T-helper 1 cell treated with Interleukin-12 subunit alpha and Interleukin-12 subunit beta and Interleukin-4 antibody, amounts not matched to agents 30 μg/mL and 1 μg/mL, for 36 hours (primary cell): Measurements from ENCODE around the gene PCDHAC2.

ENCODE experiments used
- H3K27ac Mint-ChIP-seq: one replicate; pipeline ENCODE4 v1.8.0; 2021; ENCODE audit warnings: mild to moderate bottlenecking, mixed read lengths
- H3K27me3 Mint-ChIP-seq: one replicate; pipeline ENCODE4 v1.8.0; 2021; ENCODE audit warnings: low read depth, mixed read lengths
- H3K36me3 Mint-ChIP-seq: one replicate; pipeline ENCODE4 v1.8.0; 2021; ENCODE audit warnings: low read depth, mixed read lengths
- H3K4me1 Mint-ChIP-seq: one replicate; pipeline ENCODE4 v1.8.0; 2021; ENCODE audit warnings: low read depth, mixed read lengths
- H3K4me3 Mint-ChIP-seq: one replicate; pipeline ENCODE4 v1.8.0; 2021; ENCODE audit warnings: mild to moderate bottlenecking, moderate library complexity, mixed read lengths
- H3K9me3 Mint-ChIP-seq: one replicate; pipeline ENCODE4 v1.8.0; 2021; ENCODE audit warnings: mixed read lengths

Gene PCDHAC2

GRCh38 chr5:141001844-141002604 lies 35.7 kb downstream of the PCDHAC2 start:
- Mint-ChIP-seq H3K27ac (no peak overlapping the region), H3K27me3 (peaks cover 14% of the 10 kb centered on the region), H3K36me3 (no peaks in the 10 kb centered on the region), H3K9me3 (peaks cover 3% of the 10 kb centered on the region), H3K4me3 (no peak overlapping the region), H3K4me1 (no peaks in the 10 kb centered on the region)

DNA sequence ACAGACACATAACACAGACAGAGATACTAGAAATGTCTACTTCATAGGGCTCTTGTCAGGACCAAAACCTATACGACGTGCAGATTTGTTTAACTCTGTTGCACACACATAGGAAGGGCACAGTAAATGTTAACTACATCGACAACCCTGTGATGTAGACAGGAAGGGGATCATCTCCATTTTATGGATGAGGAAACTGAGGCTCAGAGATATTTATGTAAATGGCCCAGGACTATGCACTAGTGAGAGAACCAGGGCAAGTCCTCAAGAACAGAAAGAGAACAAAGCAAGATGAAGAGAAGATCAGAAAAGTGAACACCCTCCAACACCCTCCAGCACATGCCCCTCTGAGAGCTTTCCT lies 36.3 kb downstream of the PCDHAC2 start:
- Mint-ChIP-seq H3K36me3 (no peaks in the 10 kb centered on the region), H3K4me3 (no peak overlapping the region), H3K4me1 (no peaks in the 10 kb centered on the region), H3K27me3 (peaks cover 14% of the 10 kb centered on the region), H3K27ac (no peak overlapping the region), H3K9me3 (peaks cover 3% of the 10 kb centered on the region)

DNA sequence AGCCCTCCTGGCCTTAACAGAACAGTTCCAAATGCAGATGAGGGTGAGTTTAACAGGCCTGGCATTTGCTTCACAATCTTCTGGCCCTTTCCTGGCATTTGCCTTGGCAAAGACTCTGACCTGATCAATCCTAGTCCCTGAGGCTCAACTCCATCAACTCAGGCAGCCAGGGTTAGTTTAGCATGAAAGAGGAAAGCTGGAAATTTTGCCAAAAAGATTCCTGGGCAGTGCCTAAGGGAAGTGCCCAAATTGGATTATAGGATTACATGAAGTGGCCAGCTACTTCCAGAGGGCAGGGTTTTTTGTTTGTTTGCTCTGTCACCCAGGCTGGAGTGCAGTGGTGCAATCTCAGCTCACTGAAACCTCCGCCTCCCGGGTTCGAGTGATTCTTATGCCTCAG lies 36.8 kb downstream of the PCDHAC2 start:
- Mint-ChIP-seq H3K4me3 (no peak overlapping the region), H3K9me3 (peaks cover 3% of the 10 kb centered on the region), H3K27me3 (peaks cover 14% of the 10 kb centered on the region), H3K4me1 (no peaks in the 10 kb centered on the region), H3K36me3 (no peaks in the 10 kb centered on the region), H3K27ac (no peak overlapping the region)

- Mint-ChIP-seq H3K27ac (no peak overlapping the region), H3K4me3 (no peak overlapping the region), H3K27me3 (peaks cover 14% of the 10 kb centered on the region), H3K36me3 (no peaks in the 10 kb centered on the region), H3K4me1 (no peaks in the 10 kb centered on the region), H3K9me3 (peaks cover 3% of the 10 kb centered on the region)
Observed at GRCh38 chr5:141003791-141004611, 37.7 kb downstream of the PCDHAC2 start.

DNA sequence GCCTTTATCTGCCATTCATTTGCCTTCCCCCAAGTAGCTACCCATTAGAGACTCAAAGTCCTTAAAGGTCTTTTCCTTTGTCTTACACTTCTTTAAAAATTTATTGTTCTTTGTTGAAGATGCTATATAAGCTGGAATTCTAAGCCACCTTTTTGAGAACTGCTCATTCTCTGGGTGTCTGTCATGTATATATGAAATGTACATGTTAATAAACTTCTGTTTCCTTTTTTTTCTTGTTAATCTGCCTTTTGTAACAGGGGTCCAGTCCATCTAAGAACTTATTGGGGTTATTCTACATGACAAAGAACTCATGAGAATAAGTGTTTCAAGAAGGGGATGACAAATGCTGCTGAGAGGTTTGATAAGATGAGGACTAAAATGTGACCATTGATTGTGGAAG lies 41.5 kb downstream of the PCDHAC2 start:
- Mint-ChIP-seq H3K4me1 (no peaks in the 10 kb centered on the region), H3K27ac (no peak overlapping the region), H3K4me3 (no peak overlapping the region), H3K9me3 (no peaks in the 10 kb centered on the region), H3K36me3 (no peaks in the 10 kb centered on the region), H3K27me3 (no peaks in the 10 kb centered on the region)

DNA sequence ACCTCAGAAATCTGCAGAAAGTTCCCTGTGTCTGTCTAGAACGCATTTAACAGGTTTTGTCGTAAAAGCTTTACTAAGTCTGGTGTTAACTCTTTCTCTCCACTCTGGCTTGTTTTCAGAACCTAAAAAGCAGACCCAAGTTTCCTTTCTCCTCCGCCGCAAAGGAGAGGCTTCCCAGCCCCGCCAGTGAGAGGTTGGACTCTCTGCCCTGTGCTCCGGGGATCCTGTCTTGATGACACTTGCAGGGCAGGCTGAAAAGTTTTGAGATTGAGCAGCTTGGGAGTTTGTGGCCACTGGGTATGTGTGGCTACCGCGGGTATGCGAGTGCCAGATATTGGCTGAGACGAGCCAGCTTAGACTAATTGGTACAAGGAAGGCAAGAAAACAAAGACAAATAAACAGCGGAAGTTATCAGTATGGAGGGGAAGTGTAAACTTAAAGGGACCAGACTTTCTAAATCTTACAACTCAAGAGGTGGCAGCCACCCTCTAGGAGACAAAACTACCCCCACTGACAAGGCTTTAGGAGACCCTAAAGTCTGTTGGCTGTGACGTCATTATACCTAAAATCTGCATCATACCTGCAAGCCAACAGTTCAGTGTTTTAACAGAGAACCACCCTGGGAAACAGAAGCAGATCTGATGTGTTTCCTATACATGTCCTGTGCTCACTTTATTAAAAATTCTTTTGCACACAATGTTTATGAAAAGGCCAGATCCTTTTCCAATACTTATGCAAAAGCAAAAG lies 43.9 kb downstream of the PCDHAC2 start:
- no peak overlapping the region for H3K4me3 Mint-ChIP-seq
- H3K27me3 Mint-ChIP-seq: no peaks in the 10 kb centered on the region
- H3K36me3 Mint-ChIP-seq: no peaks in the 10 kb centered on the region
- H3K9me3 Mint-ChIP-seq: no peaks in the 10 kb centered on the region
- H3K4me1 Mint-ChIP-seq: no peaks in the 10 kb centered on the region
- H3K27ac Mint-ChIP-seq: no peak overlapping the region

DNA sequence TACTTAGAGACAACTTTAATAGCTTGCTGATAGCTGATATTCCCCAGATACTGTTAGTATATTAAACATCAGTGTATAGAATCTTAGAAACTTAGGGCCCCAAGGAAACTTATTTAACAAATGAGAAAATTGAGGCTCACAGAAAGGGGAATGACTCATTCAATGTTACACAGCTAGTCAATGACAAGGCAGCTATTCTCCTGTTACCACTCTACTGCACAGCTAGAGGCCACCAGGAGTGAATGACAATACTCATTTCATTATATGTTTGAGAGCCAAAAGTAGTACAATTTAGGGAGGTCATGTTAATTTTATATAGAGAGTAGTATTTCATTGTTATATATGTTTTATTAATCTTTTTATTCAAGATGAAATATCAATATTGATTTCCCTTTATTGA lies 51.7 kb downstream of the PCDHAC2 start:
- no peak overlapping the region for H3K27ac Mint-ChIP-seq
- no peaks in the 10 kb centered on the region for H3K36me3 Mint-ChIP-seq
- no peaks in the 10 kb centered on the region for H3K4me1 Mint-ChIP-seq
- no peaks in the 10 kb centered on the region for H3K27me3 Mint-ChIP-seq
- no peaks in the 10 kb centered on the region for H3K9me3 Mint-ChIP-seq
- H3K4me3 Mint-ChIP-seq: no peak overlapping the region
